Putamen (tissue), 1 donor: ENCODE results near the gene AHCYL2.
A peak's percentile ranks its signal among the peaks of the same experiment; 100 is the strongest.
"Not testable (repeated sequence)": the region's sequence is repeated elsewhere in the genome, so short reads cannot be mapped to it uniquely, and the experiment has no call there.

Source experiments
- DNase-seq: peaks from one replicate; pipeline ENCODE4 v3.0.0-alpha.2; 2016; ENCODE audit warnings: low spot score

AHCYL2 gene

DNA sequence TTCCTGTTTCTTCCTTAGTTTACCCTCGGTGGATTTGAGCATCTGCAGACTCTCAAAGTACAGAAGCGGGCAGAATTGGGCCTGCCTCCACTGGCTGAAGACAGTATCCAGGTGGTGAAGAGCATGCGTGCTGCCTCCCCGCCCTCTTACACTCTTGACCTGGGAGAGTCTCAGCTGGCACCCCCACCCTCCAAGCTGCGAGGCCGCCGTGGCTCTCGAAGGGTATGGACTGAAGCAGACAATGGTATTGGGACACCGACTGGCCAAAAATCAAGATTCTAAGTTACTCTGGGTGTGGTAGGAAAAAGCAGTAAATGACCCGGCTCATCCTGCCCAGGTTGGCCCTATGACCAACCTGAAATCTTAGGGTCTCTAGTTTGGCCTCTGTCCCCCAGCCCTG is 231.6 kb downstream of the AHCYL2 start:
- DNase-seq, result no peak

DNA sequence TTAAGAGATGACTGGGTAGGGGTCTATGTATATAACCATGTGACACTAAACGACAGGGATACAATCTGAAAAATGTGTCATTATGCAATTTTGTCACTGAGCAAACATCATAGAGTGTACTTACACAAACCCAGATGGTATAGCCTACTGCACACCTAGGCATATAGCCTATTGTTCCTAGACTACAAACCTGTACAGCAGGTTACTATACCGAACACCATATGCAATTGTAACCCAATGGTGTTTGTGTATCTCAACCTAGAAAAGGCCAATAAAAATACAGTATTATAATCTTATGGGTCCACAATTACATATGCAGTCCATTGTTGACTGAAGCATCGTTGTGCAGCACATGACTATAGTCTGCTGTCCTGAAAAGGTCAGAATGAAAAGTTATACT is 232.3 kb downstream of the AHCYL2 start:
- DNase-seq, result no peak

- no peak for DNase-seq
These were observed 233.3 kb downstream of the AHCYL2 start for GRCh38 chr7:129458171-129458570.

DNA sequence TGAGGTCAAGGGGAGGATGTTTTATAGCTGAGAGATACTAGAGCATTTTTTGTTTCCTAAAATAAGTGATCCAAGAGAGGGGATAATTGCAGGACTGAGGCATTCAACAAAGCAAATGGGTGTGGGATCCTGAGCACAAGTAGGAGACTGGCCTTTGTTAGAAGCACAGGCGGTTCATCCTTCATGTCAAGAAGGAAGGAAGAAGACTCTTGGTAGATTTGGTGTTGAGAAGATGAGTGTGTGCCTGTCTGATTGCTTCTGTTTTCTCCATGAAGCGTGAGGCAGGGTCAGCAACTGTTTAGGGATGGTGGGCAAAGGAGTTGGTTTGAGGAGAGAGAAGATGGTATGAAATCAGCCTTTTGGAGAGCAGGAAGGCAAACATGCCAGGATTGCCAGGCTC is 237.0 kb downstream of the AHCYL2 start:
- no peak for DNase-seq

- no peak for DNase-seq
These were observed 237.6 kb downstream of the AHCYL2 start for GRCh38 chr7:129462420-129462819.

- no peak for DNase-seq
These were observed 239.4 kb downstream of the AHCYL2 start for GRCh38 chr7:129464194-129464593.

- DNase-seq, result no peak
These were observed 240.2 kb downstream of the AHCYL2 start for GRCh38 chr7:129465080-129465479.

DNA sequence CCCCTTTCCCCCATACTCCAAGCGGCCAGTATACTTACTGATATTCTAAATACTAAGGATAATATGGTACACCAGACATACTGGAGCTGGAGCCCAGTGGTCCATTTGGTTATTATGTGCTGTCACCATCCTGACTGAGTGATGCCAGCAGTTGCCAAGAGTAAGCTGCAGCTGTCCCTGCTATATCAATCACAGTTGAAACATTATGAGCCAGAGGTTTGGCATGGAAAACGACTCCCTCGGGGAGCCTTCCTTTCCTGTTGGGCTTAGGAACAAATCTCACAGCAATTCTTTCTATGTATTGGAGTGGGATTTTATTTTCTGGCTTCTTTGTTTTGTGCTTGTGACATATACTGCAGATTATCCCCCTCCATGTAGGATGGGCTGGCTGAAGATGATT is 242.0 kb downstream of the AHCYL2 start:
- DNase-seq, result no peak

DNA sequence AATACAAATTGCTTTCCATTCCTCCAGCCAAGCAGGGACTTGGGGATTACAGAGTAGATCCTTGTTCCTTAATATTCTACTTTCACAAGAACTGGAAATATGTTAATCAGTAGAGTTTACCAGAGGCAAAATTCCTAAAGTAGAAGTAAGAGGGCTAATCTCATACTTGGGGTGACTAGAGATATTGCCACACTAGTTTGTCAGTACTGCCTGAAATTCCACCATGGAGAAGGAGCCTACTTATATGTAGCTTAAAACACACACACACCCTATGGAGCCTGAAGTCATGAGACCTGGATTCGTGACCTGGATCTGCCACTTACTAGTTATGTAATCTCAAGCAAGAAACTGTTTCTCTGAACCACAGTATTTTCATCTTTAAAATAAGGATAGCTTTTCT is 243.3 kb downstream of the AHCYL2 start:
- DNase-seq, result peak; percentile 72

DNA sequence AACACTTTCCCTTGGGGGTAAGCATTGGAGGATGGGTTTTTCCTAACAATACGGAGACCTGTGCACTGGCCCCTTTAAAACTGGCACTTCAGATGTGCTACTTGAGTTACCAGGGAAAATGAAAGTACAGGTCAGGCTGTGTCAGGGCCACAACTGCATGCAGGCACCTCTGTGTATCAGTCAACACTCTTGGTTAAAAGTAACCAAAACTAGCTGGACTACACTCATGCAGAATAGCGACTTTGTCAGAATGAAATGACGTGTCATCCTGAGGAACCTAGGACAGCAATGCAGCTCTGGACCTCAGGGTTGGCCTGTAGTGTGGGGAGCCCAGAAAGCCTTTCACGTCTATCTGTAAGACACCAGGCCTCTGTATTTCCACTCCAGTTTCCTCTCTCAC is 243.7 kb downstream of the AHCYL2 start:
- no peak for DNase-seq

DNA sequence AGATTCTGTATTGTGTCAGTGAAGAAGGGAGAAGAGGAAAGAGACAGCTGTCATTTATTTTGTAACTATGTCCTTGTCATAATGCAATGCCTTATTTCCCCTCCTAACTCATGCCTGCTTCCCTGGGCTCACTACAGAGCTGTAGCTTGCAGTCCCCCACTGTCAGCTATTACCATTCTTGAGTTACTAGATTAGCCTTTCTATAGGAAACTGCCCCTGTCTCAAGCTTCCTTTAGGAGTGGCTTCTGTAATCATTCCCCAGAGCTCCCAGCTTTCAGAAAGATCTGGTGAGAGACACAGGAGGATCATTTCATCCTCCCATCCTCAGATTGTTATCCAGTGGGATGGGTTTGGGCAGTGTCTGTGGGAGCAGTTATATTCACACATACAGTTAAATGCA is 245.1 kb downstream of the AHCYL2 start:
- DNase-seq, result no peak

GRCh38 chr7:129470411-129470810 is 245.6 kb downstream of the AHCYL2 start:
- no peak for DNase-seq

DNA sequence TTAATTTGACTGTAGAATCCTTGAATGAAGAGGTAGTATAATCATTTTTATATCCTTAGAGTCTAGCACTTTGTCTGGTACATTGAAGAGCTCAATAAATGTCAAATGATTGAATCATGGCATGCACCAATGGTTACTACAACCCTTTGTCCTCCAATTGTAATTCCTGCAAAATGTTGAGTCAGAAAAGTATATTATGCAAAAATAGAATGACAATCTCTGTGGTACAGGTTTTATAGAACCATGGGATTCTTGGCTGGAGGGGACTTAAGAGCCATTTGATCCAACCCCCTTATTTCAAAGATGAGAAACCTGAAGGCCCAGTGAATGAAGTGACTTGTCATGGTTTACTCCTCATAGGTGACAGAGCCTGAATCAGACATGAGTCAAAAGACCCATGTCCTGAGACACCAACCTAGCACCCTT is 246.6 kb downstream of the AHCYL2 start:
- DNase-seq, result no peak

- DNase-seq, result not testable (repeated sequence)
These were observed 251.1 kb downstream of the AHCYL2 start for GRCh38 chr7:129475931-129476330.

GRCh38 chr7:129476398-129476797 is 251.6 kb downstream of the AHCYL2 start:
- DNase-seq, result not testable (repeated sequence)
